ENCODE measurements around the gene DMD. TPM values are rescaled to one million over a fixed set of nuclear protein-coding genes. Genes with fewer than 3 reads are reported as not detected.

The DMD gene
- total and polyA plus RNA-seq, 2 of the 8 experiments (the other 6 are each of a cell fraction or from before 2014, with no cell fraction given) = 4.8 to 7.4 TPM

DNA sequence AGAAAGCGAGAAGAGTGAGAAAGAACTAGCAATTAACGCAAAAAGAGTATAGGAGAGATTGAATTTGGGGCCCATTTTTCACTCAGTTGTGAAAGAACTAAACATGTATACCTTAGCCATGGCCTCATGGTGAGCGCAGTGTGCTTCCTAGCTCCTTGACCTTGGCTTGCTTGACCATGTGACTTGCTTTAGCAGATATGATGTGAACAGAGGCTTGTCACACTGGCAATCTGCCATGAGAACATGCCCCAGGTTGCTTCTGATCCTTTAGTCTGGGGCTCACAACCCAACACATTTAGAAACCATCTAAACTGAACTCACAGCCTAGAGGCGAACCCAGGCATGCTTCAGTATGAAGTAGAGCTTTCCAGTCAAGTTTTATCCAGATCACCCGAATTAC lies 1879.4 kb downstream of the DMD start:
- TF ChIP-seq BACH1 (IDR thresholded peaks at IDR 0.05; ENCODE audit: low read length) (no peak), POU5F1 (IDR thresholded peaks at IDR 0.05; ENCODE audit: low read depth, low read length) (no peak), TAF7 (optimal IDR thresholded peaks at IDR 0.05; ENCODE audit: borderline replicate concordance, low read depth, low read length) (no peak), TAF1 (IDR thresholded peaks at IDR 0.05; ENCODE audit: low read depth, low read length) (no peak), SP1 (IDR thresholded peaks at IDR 0.05; ENCODE audit: low read depth, low read length) (no peak), RBBP5 (IDR thresholded peaks at IDR 0.05; ENCODE audit: borderline replicate concordance, low read depth, low read length) (no peak)
- Histone ChIP-seq H3K79me2 (ENCODE audit: control insufficient read depth in 1 of 2, insufficient read depth in 2 of 2, low read length in 2 of 2) (no peaks in the 10 kb centered on the region), H3K4me1 (replicated peaks in 1 of 4; ENCODE audit: control insufficient read depth in 3 of 4, insufficient read depth in 4 of 4, low read length in 3 of 4) (no peaks in the 10 kb centered on the region), H3K79me1 (ENCODE audit: low read depth, low read length) (no peaks in the 10 kb centered on the region), H3K27me3 (replicated peaks in 1 of 4; ENCODE audit: control insufficient read depth in 3 of 4, extremely low read depth in 1 of 4, insufficient read depth in 3 of 4, low read length in 3 of 4) (no peaks in the 10 kb centered on the region), H2AK5ac (ENCODE audit: low read depth, low read length) (0 out of 2 replicates have a peak overlapping the region, but pooled peaks have one; percentile 82), H2BK20ac (ENCODE audit: low read length) (no peak overlapping the region), H3K36me3 (ENCODE audit: control insufficient read depth in 2 of 4, insufficient read depth in 4 of 4, low read length in 3 of 4) (no peaks in the 10 kb centered on the region), H4K5ac (ENCODE audit: insufficient read length, low read depth, low read length) (no peak overlapping the region), H2BK12ac (ENCODE audit: low read depth, low read length) (no peak overlapping the region), H3K23ac (ENCODE audit: insufficient read length) (no peak overlapping the region), H3K23me2 (ENCODE audit: low read depth, low read length) (no peaks in the 10 kb centered on the region), H2BK15ac (ENCODE audit: low read length) (no peak overlapping the region), H2AFZ (ENCODE audit: low read length) (no peak overlapping the region), H3K18ac (ENCODE audit: extremely low read depth, low read length) (no peak overlapping the region), H3K9ac (replicated peaks in 1 of 4; ENCODE audit: extremely low read depth in 1 of 4, low read depth in 3 of 4, low read length in 3 of 4) (no peak overlapping the region), H3K4ac (replicated peaks; ENCODE audit: insufficient read length, low read depth, low read length) (no peak overlapping the region), H4K91ac (replicated peaks; ENCODE audit: insufficient read length, low read length) (no peak overlapping the region), H3K27ac (ENCODE audit: low read depth, low read length) (no peak overlapping the region), H3K4me2 (ENCODE audit: insufficient read depth in 1 of 2, low read depth in 2 of 2, low read length in 2 of 2) (no peak overlapping the region), H2BK120ac (replicated peaks; ENCODE audit: low read depth, low read length) (no peak overlapping the region), H4K8ac (ENCODE audit: extremely low read depth, insufficient read depth, low read length) (no peak overlapping the region), H3K4me3 (ENCODE audit: extremely low read depth in 1 of 4, insufficient read depth in 2 of 4, low read depth in 3 of 4, low read length in 4 of 4) (no peak overlapping the region), H3K9me3 (ENCODE audit: insufficient read depth in 2 of 2, low read depth in 1 of 2, low read length in 1 of 2) (no peaks in the 10 kb centered on the region), H4K20me1 (replicated peaks in 1 of 2; ENCODE audit: control insufficient read depth in 1 of 2, insufficient read depth in 2 of 2, low read length in 2 of 2) (no peaks in the 10 kb centered on the region), H3K56ac (replicated peaks; ENCODE audit: insufficient read length, low read depth, low read length) (no peak overlapping the region), H2BK5ac (ENCODE audit: low read depth, low read length) (no peak overlapping the region), H3K14ac (ENCODE audit: insufficient read length) (no peak overlapping the region)
- 92% methylated on average over 5 of the region's 5 CpGs; no CpG with 5 or more reads in 1 of the 2 experiments for WGBS, 2 experiments (ENCODE audit: extremely low coverage in 1 of 2, insufficient coverage in 1 of 2, insufficient read length in 1 of 2, insufficient replicate concordance in 2 of 2, low coverage in 1 of 2, low lambda C conversion rate in 2 of 2, missing lambda C conversion rate in 1 of 2)
- CTCF ChIA-PET (ENCODE audit: partially characterized antibody) = no interaction called here
- no peak for DNase-seq (ENCODE audit: low read depth in 1 of 2, low spot score in 2 of 2)
- peak; percentile 13 for FAIRE-seq
- POLR2A ChIA-PET (ENCODE audit: partially characterized antibody) = interaction anchor here (0.6 kb wide), 1 partner anchor 697 kb away, joined by 3 read pairs; no protein-coding TSS in a partner anchor

Data from H1 (cell line).